Activated CD4-positive, alpha-beta T cell treated with anti-CD3 and anti-CD28 coated beads for 4 hours (primary cell): ENCODE results near the gene MTF1.

Experiments used
- DNase-seq, 2 donors: peaks; one replicate each; pipeline ENCODE4 v3.0.0-alpha.2; 2020

Gene MTF1

GRCh38 chr1:37825506-37825905 is 33.9 kb downstream of the MTF1 start:
- no peak for DNase-seq

GRCh38 chr1:37824001-37824400 is 35.4 kb downstream of the MTF1 start:
- no peak for DNase-seq

GRCh38 chr1:37822906-37823815 is 36.2 kb downstream of the MTF1 start:
- no peak for DNase-seq

- DNase-seq, result no peak
Measured at GRCh38 chr1:37821481-37821880, 37.9 kb downstream of the MTF1 start.

GRCh38 chr1:37817481-37817880 is 41.9 kb downstream of the MTF1 start:
- DNase-seq, result no peak

- DNase-seq, result no peak
Measured at GRCh38 chr1:37814252-37814651, 45.1 kb downstream of the MTF1 start.

GRCh38 chr1:37813529-37814145 is 45.8 kb downstream of the MTF1 start:
- DNase-seq, result no peak

- peak; percentile 48 to 59 for DNase-seq
Measured at GRCh38 chr1:37811027-37811655, 48.3 kb downstream of the MTF1 start.

- DNase-seq, result no peak
Measured at GRCh38 chr1:37809942-37810341, 49.5 kb downstream of the MTF1 start.

GRCh38 chr1:37808369-37809319 is 50.7 kb downstream of the MTF1 start:
- peak; percentile 22 to 34 for DNase-seq

- peak; percentile 90 for DNase-seq
Measured at GRCh38 chr1:37807555-37808368, 51.6 kb downstream of the MTF1 start, which contains the start of the genes C1orf122 and YRDC. C1orf122 (plus strand) TSS chr1:37807790; CDS start chr1:37808405, 615 bp downstream. YRDC (minus strand) TSS chr1:37808208; CDS start chr1:37808180, 28 bp downstream.

GRCh38 chr1:37807220-37807554 is 52.2 kb downstream of the MTF1 start:
- DNase-seq, result no peak

GRCh38 chr1:37802439-37802838 is 57.0 kb downstream of the MTF1 start:
- no peak for DNase-seq

- no peak for DNase-seq
Measured at GRCh38 chr1:37797750-37798345, 61.5 kb downstream of the MTF1 start.

- DNase-seq, result peak; percentile 16
Measured at GRCh38 chr1:37795340-37796125, 63.9 kb downstream of the MTF1 start.

GRCh38 chr1:37794372-37795339 is 64.7 kb downstream of the MTF1 start:
- DNase-seq, result no peak

GRCh38 chr1:37793773-37794371 is 65.5 kb downstream of the MTF1 start, which contains the start of gene MANEAL:
MANEAL (plus strand) TSS chr1:37793847; CDS start chr1:37794183, 336 bp downstream.
- DNase-seq, result peak in 1 of 2 donors; percentile 21

GRCh38 chr1:37792943-37793686 is 66.3 kb downstream of the MTF1 start:
- DNase-seq, result no peak
